CD4-positive, alpha-beta T cell treated with Interleukin-6 for 4 hours (primary cell): ENCODE data around the gene FGFRL1.

Source experiments
- DNase-seq: peaks from one replicate; pipeline ENCODE4 v3.0.0-alpha.2; 2020; ENCODE audit warnings: mixed read lengths

Gene FGFRL1

GRCh38 chr4:1009542-1010394, 1.7 kb upstream of the FGFRL1 start:
- peak; percentile 78 for DNase-seq

GRCh38 chr4:1010395-1011021, 918 bp upstream of the FGFRL1 start:
- DNase-seq, result peak; percentile 75

GRCh38 chr4:1011666-1012033, 224 bp downstream of the FGFRL1 start:
- DNase-seq, result no peak

GRCh38 chr4:1012034-1012739, 761 bp downstream of the FGFRL1 start:
- DNase-seq, result peak; percentile 55

GRCh38 chr4:1013225-1014073, 2.0 kb downstream of the FGFRL1 start:
- DNase-seq, result no peak

- DNase-seq, result no peak
Observed at GRCh38 chr4:1014291-1015167, 3.1 kb downstream of the FGFRL1 start.

GRCh38 chr4:1015179-1015578, 3.8 kb downstream of the FGFRL1 start:
- no peak for DNase-seq

GRCh38 chr4:1015746-1016145, 4.3 kb downstream of the FGFRL1 start:
- no peak for DNase-seq

GRCh38 chr4:1017211-1017610, 5.8 kb downstream of the FGFRL1 start:
- DNase-seq, result no peak

- no peak for DNase-seq
Observed at GRCh38 chr4:1017706-1018105, 6.3 kb downstream of the FGFRL1 start.

- DNase-seq, result no peak
Observed at GRCh38 chr4:1018147-1019020, 7.0 kb downstream of the FGFRL1 start.

GRCh38 chr4:1019320-1019719, 7.9 kb downstream of the FGFRL1 start:
- no peak for DNase-seq

GRCh38 chr4:1019729-1020470, 8.5 kb downstream of the FGFRL1 start:
- no peak for DNase-seq

- DNase-seq, result no peak
Observed at GRCh38 chr4:1021386-1022050, 10.1 kb downstream of the FGFRL1 start.

GRCh38 chr4:1022051-1022738, 10.8 kb downstream of the FGFRL1 start:
- no peak for DNase-seq

GRCh38 chr4:1022739-1023066, 11.3 kb downstream of the FGFRL1 start:
- DNase-seq, result no peak

- DNase-seq, result no peak
Observed at GRCh38 chr4:1023075-1023640, 11.7 kb downstream of the FGFRL1 start.

GRCh38 chr4:1023895-1024740, 12.7 kb downstream of the FGFRL1 start:
- no peak for DNase-seq
